ENCODE measurements around the gene EFHD1.

GRCh38 chr2:232588680-232589585 lies 44.5 kb upstream of the EFHD1 start:
- TF ChIP-seq CTCF (IDR thresholded peaks at IDR 0.05) (no peak), EZH2 (IDR thresholded peaks at IDR 0.05; ENCODE audit: borderline replicate concordance, insufficient read depth, low read depth, low read length, poor library complexity, severe bottlenecking) (no peak)
